ENCODE measurements around the gene SEPTIN14.
"Not testable (repeated sequence)": the region's sequence is repeated elsewhere in the genome, so short reads cannot be mapped to it uniquely, and the experiment has no call there.

The SEPTIN14 gene

GRCh38 chr7:55778631-55779030 lies 83.9 kb downstream of the SEPTIN14 start:
- DNase-seq, result no peak

- DNase-seq, result no peak
Measured at GRCh38 chr7:55776196-55776595, 86.4 kb downstream of the SEPTIN14 start.

- no peak for DNase-seq
Measured at GRCh38 chr7:55775051-55775420, 87.5 kb downstream of the SEPTIN14 start.

- peak; percentile 54 for DNase-seq
Measured at GRCh38 chr7:55774327-55775050, 88.1 kb downstream of the SEPTIN14 start.

- DNase-seq, result no peak
Measured at GRCh38 chr7:55770778-55771177, 91.8 kb downstream of the SEPTIN14 start.

- not testable (repeated sequence) for DNase-seq
Measured at GRCh38 chr7:55753274-55753862, 109.2 kb downstream of the SEPTIN14 start.

- DNase-seq, result not testable (repeated sequence)
Measured at GRCh38 chr7:55744706-55745105, 117.8 kb downstream of the SEPTIN14 start.

Data from NCI-H2107 (cell line).